Fibroblast of lung (primary cell): ENCODE results near the gene ZCCHC7. TPM values are rescaled to one million over a fixed set of nuclear protein-coding genes. Genes with fewer than 3 reads are reported as not detected.

Source experiments
- DNase-seq, 2 donors: peaks; one replicate each; pipeline versions ENCODE4 v3.0.0 to v3.0.0-alpha.2; 2010; ENCODE audit warnings: low read depth in 2 of 2
- H2AFZ ChIP-seq: 2 replicates; pipeline ENCODE4 v1.5.1; 2012; ENCODE audit warnings: low read length, control low read depth, inconsistent platforms
- H3K27ac ChIP-seq: 2 replicates; pipeline ENCODE4 v1.5.1; 2011; ENCODE audit warnings: low read length, control low read depth; ENCODE audit not compliant: insufficient read depth
- H3K27me3 ChIP-seq: 2 replicates; pipeline ENCODE4 v1.5.1; 2011; ENCODE audit warnings: mild to moderate bottlenecking, low read length; ENCODE audit not compliant: control insufficient read depth, insufficient read depth
- H3K36me3 ChIP-seq: 2 replicates; pipeline ENCODE4 v1.5.1; 2011; ENCODE audit warnings: low read length; ENCODE audit not compliant: control insufficient read depth, insufficient read depth
- H3K4me1 ChIP-seq: 2 replicates; pipeline ENCODE4 v1.5.1; 2011; ENCODE audit warnings: low read length; ENCODE audit not compliant: control insufficient read depth, insufficient read depth; ENCODE audit errors: extremely low read depth
- H3K4me2 ChIP-seq: 2 replicates; pipeline ENCODE4 v1.5.1; 2011; ENCODE audit warnings: low read length, control low read depth; ENCODE audit not compliant: insufficient read depth; ENCODE audit errors: extremely low read depth
- H3K4me3 ChIP-seq, 4 experiments: fragments of 200-600 bp in 1 of 4; sonication (generic) in 1 of 4; replicated peaks in 1 of 4; 2 replicates each; pipeline ENCODE4 v1.5.1; 2011 to 2016; ENCODE audit warnings: low read length in 4 of 4, low read depth in 3 of 4, mild to moderate bottlenecking in 3 of 4, control low read depth in 2 of 4, inconsistent platforms in 1 of 4, mixed read lengths in 1 of 4; ENCODE audit not compliant: insufficient read depth in 1 of 4; ENCODE audit errors: control extremely low read depth in 1 of 4
- H3K79me2 ChIP-seq: 2 replicates; pipeline ENCODE4 v1.5.1; 2012; ENCODE audit warnings: mild to moderate bottlenecking, low read length, inconsistent platforms; ENCODE audit not compliant: control insufficient read depth, insufficient read depth
- H3K9ac ChIP-seq: 2 replicates; pipeline ENCODE4 v1.5.1; 2011; ENCODE audit warnings: mild to moderate bottlenecking, low read length, control low read depth; ENCODE audit not compliant: insufficient read depth
- H3K9me3 ChIP-seq: 2 replicates; pipeline ENCODE4 v1.5.1; 2012; ENCODE audit warnings: low read depth, low read length; ENCODE audit not compliant: control insufficient read depth, insufficient read depth
- H4K20me1 ChIP-seq: 2 replicates; pipeline ENCODE4 v1.5.1; 2011; ENCODE audit warnings: low read length; ENCODE audit not compliant: control insufficient read depth, insufficient read depth; ENCODE audit errors: extremely low read depth
- CTCF ChIP-seq, 2 donors: IDR thresholded peaks in 1 of 2; conservative IDR thresholded peaks in 1 of 2; 1 replicate in 1 of 2; 2 replicates in 1 of 2; pipeline ENCODE4 v1.5.1; 2011 to 2012; ENCODE audit warnings: low read length in 2 of 2, control low read depth in 1 of 2, inconsistent platforms in 1 of 2, low read depth in 1 of 2, mild to moderate bottlenecking in 1 of 2
- EZH2 ChIP-seq: IDR thresholded peaks from 2 replicates; pipeline ENCODE4 v1.5.1; 2012; ENCODE audit warnings: low read length, control low read depth, mild to moderate bottlenecking; ENCODE audit errors: missing control alignments
- polyA plus RNA-seq, 2 donors: library from polyadenylated mRNA; depleted of rRNA in 1 of 2; stranded (reverse) in 1 of 2; unstranded in 1 of 2; fragments of >200 nt; gene quantifications; 2 replicates each; pipeline ENCODE4 v1.2.1, GENCODE V29; 2011 to 2012; ENCODE audit warnings: missing spikeins in 1 of 2
- total RNA-seq: library from RNA; depleted of rRNA; stranded (reverse); fragments of >200 nt; gene quantifications from 2 replicates; pipeline ENCODE4 v1.2.1, GENCODE V29; 2014

The ZCCHC7 gene
- total and polyA plus RNA-seq, 2 donors (not counting 1 experiment from before 2014, with no cell fraction given), result 15.0 to 23.8 TPM

GRCh38 chr9:37405350-37405749, 285.0 kb downstream of the ZCCHC7 start:
- H3K4me2 ChIP-seq, result no peak overlapping the region
- no peaks in the 10 kb centered on the region for H3K36me3 ChIP-seq
- no peaks in the 10 kb centered on the region for H4K20me1 ChIP-seq
- peak in 1 of 2 donors; percentile 29 for DNase-seq
- H3K27me3 ChIP-seq, result peaks cover 3% of the 10 kb centered on the region
- no peak overlapping the region for H3K9ac ChIP-seq
- H3K4me1 ChIP-seq, result no peaks in the 10 kb centered on the region
- no peak overlapping the region for H3K4me3 ChIP-seq
- no peak overlapping the region for H3K27ac ChIP-seq
- H3K79me2 ChIP-seq, result no peaks in the 10 kb centered on the region
- no peak for TF ChIP-seq CTCF (conservative IDR thresholded peaks at IDR 0.05 in 1 of 2, IDR thresholded peaks at IDR 0.05 in 1 of 2; ENCODE audit: low read depth in 1 of 2, low read length in 2 of 2)
- no peak for TF ChIP-seq EZH2
- no peaks in the 10 kb centered on the region for H3K9me3 ChIP-seq
- H2AFZ ChIP-seq, result no peak overlapping the region

- peaks cover 3% of the 10 kb centered on the region for H3K27me3 ChIP-seq
- H2AFZ ChIP-seq, result no peak overlapping the region
- no peak overlapping the region for H3K9ac ChIP-seq
- no peaks in the 10 kb centered on the region for H3K4me1 ChIP-seq
- H3K4me3 ChIP-seq, result no peak overlapping the region
- no peak overlapping the region for H3K4me2 ChIP-seq
- no peaks in the 10 kb centered on the region for H4K20me1 ChIP-seq
- no peak overlapping the region for H3K27ac ChIP-seq
- H3K36me3 ChIP-seq, result no peaks in the 10 kb centered on the region
- H3K79me2 ChIP-seq, result no peaks in the 10 kb centered on the region
- TF ChIP-seq CTCF (conservative IDR thresholded peaks at IDR 0.05 in 1 of 2, IDR thresholded peaks at IDR 0.05 in 1 of 2; ENCODE audit: low read depth in 1 of 2, low read length in 2 of 2), result no peak
- no peak for TF ChIP-seq EZH2
- H3K9me3 ChIP-seq, result no peaks in the 10 kb centered on the region
- no peak for DNase-seq
These were observed 285.5 kb downstream of the ZCCHC7 start for GRCh38 chr9:37405764-37406380.

- H3K9me3 ChIP-seq, result no peaks in the 10 kb centered on the region
- no peaks in the 10 kb centered on the region for H4K20me1 ChIP-seq
These were observed 286.4 kb downstream of the ZCCHC7 start for GRCh38 chr9:37406603-37407401.

More at GRCh38 chr9:37406603-37407401, 286.4 kb downstream of the ZCCHC7 start:
- Histone ChIP-seq H3K79me2 (no peaks in the 10 kb centered on the region), H3K27me3 (peaks cover 3% of the 10 kb centered on the region), H3K36me3 (no peaks in the 10 kb centered on the region), H2AFZ (no peak overlapping the region), H3K4me3 (no peak overlapping the region), H3K4me1 (no peaks in the 10 kb centered on the region), H3K27ac (no peak overlapping the region), H3K4me2 (no peak overlapping the region), H3K9ac (no peak overlapping the region)
- TF ChIP-seq CTCF (conservative IDR thresholded peaks at IDR 0.05 in 1 of 2, IDR thresholded peaks at IDR 0.05 in 1 of 2; ENCODE audit: low read depth in 1 of 2, low read length in 2 of 2) (no peak), EZH2 (no peak)
- no peak for DNase-seq
